Mesenchymal stem cell (in vitro differentiated cells and primary cell): Measurements from ENCODE around the gene GAK.

ENCODE experiments used
- DNase-seq: peaks from one replicate; pipeline ENCODE4 v3.0.0-alpha.2; 2013
- H2AFZ ChIP-seq: one replicate; pipeline ENCODE4 v1.6.1; 2013; ENCODE audit warnings: low read depth, mild to moderate bottlenecking, control low read depth, inconsistent platforms, low read length, moderate library complexity
- H2AK5ac ChIP-seq: 2 replicates; pipeline ENCODE4 v1.6.1; 2013; ENCODE audit warnings: low read length, moderate library complexity, mild to moderate bottlenecking, inconsistent platforms; ENCODE audit not compliant: severe bottlenecking
- H2BK120ac ChIP-seq: one replicate; pipeline ENCODE4 v1.6.1; 2013; ENCODE audit warnings: low read depth, mild to moderate bottlenecking, inconsistent platforms, low read length, moderate library complexity
- H2BK12ac ChIP-seq, 2 experiments: one replicate each; pipeline ENCODE4 v1.6.1; 2013; ENCODE audit warnings: inconsistent platforms in 2 of 2, low read length in 2 of 2, mild to moderate bottlenecking in 2 of 2, moderate library complexity in 2 of 2, control low read depth in 1 of 2
- H2BK15ac ChIP-seq: one replicate; pipeline ENCODE4 v1.6.1; 2013; ENCODE audit warnings: mild to moderate bottlenecking, low read depth, inconsistent platforms; ENCODE audit not compliant: poor library complexity, severe bottlenecking
- H2BK5ac ChIP-seq: 2 replicates; pipeline ENCODE4 v1.6.1; 2013; ENCODE audit warnings: low read depth, mild to moderate bottlenecking, low read length, control low read depth, inconsistent platforms; ENCODE audit not compliant: poor library complexity, severe bottlenecking
- H3K14ac ChIP-seq, 2 experiments: one replicate each; pipeline ENCODE4 v1.6.1; 2013; ENCODE audit warnings: inconsistent platforms in 2 of 2, low read length in 2 of 2, control low read depth in 1 of 2, mild to moderate bottlenecking in 1 of 2, moderate library complexity in 1 of 2
- H3K18ac ChIP-seq, 2 experiments: one replicate each; pipeline ENCODE4 v1.6.1; 2013; ENCODE audit warnings: inconsistent platforms in 2 of 2, low read length in 2 of 2, control low read depth in 1 of 2, low read depth in 1 of 2, mild to moderate bottlenecking in 1 of 2
- H3K23ac ChIP-seq, 2 experiments: one replicate each; pipeline ENCODE4 v1.6.1; 2013; ENCODE audit warnings: inconsistent platforms in 2 of 2, low read length in 2 of 2, mild to moderate bottlenecking in 2 of 2, moderate library complexity in 2 of 2, control low read depth in 1 of 2
- H3K27ac ChIP-seq: 2 replicates; pipeline ENCODE4 v1.5.1; 2013; ENCODE audit warnings: mild to moderate bottlenecking, moderate library complexity, low read length, control low read depth, inconsistent platforms; ENCODE audit not compliant: poor library complexity, severe bottlenecking
- H3K27me3 ChIP-seq, 2 experiments: 2 replicates each; pipeline versions ENCODE4 v1.6.1 to v1.7.0; 2013; ENCODE audit warnings: low read length in 2 of 2, mild to moderate bottlenecking in 2 of 2, moderate library complexity in 2 of 2, control low read depth in 1 of 2, inconsistent platforms in 1 of 2; ENCODE audit not compliant: control insufficient read depth in 1 of 2, insufficient read depth in 1 of 2
- H3K36me3 ChIP-seq, 2 experiments: 2 replicates each; pipeline versions ENCODE4 v1.6.1 to v1.7.0; 2013; ENCODE audit warnings: low read length in 2 of 2, control low read depth in 1 of 2, inconsistent platforms in 1 of 2, low read depth in 1 of 2, mild to moderate bottlenecking in 1 of 2; ENCODE audit not compliant: insufficient read depth in 2 of 2, control insufficient read depth in 1 of 2
- H3K4ac ChIP-seq, 2 experiments: one replicate each; pipeline ENCODE4 v1.6.1; 2013; ENCODE audit warnings: inconsistent platforms in 2 of 2, low read length in 2 of 2, mild to moderate bottlenecking in 2 of 2, moderate library complexity in 2 of 2, control low read depth in 1 of 2, low read depth in 1 of 2
- H3K4me1 ChIP-seq: 2 replicates; pipeline ENCODE4 v1.6.1; 2013; ENCODE audit warnings: low read depth, low read length, control low read depth; ENCODE audit not compliant: control insufficient read depth, insufficient read depth
- H3K4me2 ChIP-seq: 2 replicates; pipeline ENCODE4 v1.6.1; 2013; ENCODE audit warnings: low read length, mild to moderate bottlenecking, inconsistent platforms; ENCODE audit not compliant: poor library complexity, severe bottlenecking
- H3K4me3 ChIP-seq, 2 experiments: 2 replicates each; pipeline versions ENCODE4 v1.5.1 to v1.7.0; 2013; ENCODE audit warnings: low read length in 2 of 2, mild to moderate bottlenecking in 2 of 2, control low read depth in 1 of 2, low read depth in 1 of 2; ENCODE audit not compliant: insufficient read depth in 1 of 2
- H3K79me1 ChIP-seq: replicated peaks from 2 replicates; pipeline ENCODE4 v1.6.1; 2013; ENCODE audit warnings: mild to moderate bottlenecking, control low read depth, low read length, inconsistent platforms; ENCODE audit not compliant: poor library complexity, severe bottlenecking
- H3K9ac ChIP-seq: 2 replicates; pipeline ENCODE4 v1.7.0; 2013; ENCODE audit warnings: mild to moderate bottlenecking, low read length, moderate library complexity
- H3K9me3 ChIP-seq: 2 replicates; pipeline ENCODE4 v1.7.0; 2013; ENCODE audit warnings: mild to moderate bottlenecking, low read length; ENCODE audit not compliant: control insufficient read depth
- H4K8ac ChIP-seq: one replicate; pipeline ENCODE4 v1.6.1; 2013; ENCODE audit warnings: inconsistent platforms, mild to moderate bottlenecking, low read length, moderate library complexity
- H4K91ac ChIP-seq: one replicate; pipeline ENCODE4 v1.6.1; 2013; ENCODE audit warnings: mild to moderate bottlenecking, low read length, inconsistent platforms
- WGBS: methylation state at CpG from one replicate; pipeline ENCODE4 v1.1.7; 2013; ENCODE audit warnings: mixed read lengths; 5-methylcytosine and 5-hydroxymethylcytosine counted together

GAK gene

GRCh38 chr4:823176-823760 is 108.8 kb downstream of the GAK start:
- Histone ChIP-seq H3K9me3 (peaks cover 6% of the 10 kb centered on the region), H2BK15ac (no peak overlapping the region), H2AFZ (no peak overlapping the region), H3K18ac (no peak overlapping the region), H4K91ac (peak overlapping the region; percentile 24), H3K4ac (no peak overlapping the region), H3K23ac (no peak overlapping the region), H4K8ac (no peak overlapping the region), H2BK12ac (no peak overlapping the region), H3K14ac (no peak overlapping the region), H3K79me1 (no peaks in the 10 kb centered on the region), H3K36me3 (peaks cover 0 to 3% of the 10 kb centered on the region in 2 experiments), H3K9ac (no peak overlapping the region), H3K4me2 (no peak overlapping the region), H3K4me3 (no peak overlapping the region), H2BK120ac (no peak overlapping the region), H2BK5ac (no peak overlapping the region), H3K4me1 (peaks cover 24% of the 10 kb centered on the region), H3K27ac (no peak overlapping the region), H2AK5ac (no peak overlapping the region), H3K27me3 (peaks cover 82% of the 10 kb centered on the region in 2 experiments)
- 90% methylated on average over 21 of the region's 21 CpGs for WGBS
- DNase-seq: no peak

GRCh38 chr4:822361-823175 is 109.5 kb downstream of the GAK start:
- H2AFZ ChIP-seq: no peak overlapping the region
- no peak overlapping the region for H3K14ac ChIP-seq
- no peak for DNase-seq
- H3K4me3 ChIP-seq: no peak overlapping the region
- no peak overlapping the region for H4K8ac ChIP-seq
- no peak overlapping the region for H3K4me2 ChIP-seq
- peaks cover 0 to 3% of the 10 kb centered on the region in 2 experiments for H3K36me3 ChIP-seq
- H3K18ac ChIP-seq: no peak overlapping the region
- H3K27ac ChIP-seq: no peak overlapping the region
- no peak overlapping the region for H4K91ac ChIP-seq
- H3K4me1 ChIP-seq: peaks cover 23% of the 10 kb centered on the region
- 82% methylated on average over 24 of the region's 24 CpGs for WGBS
- no peak overlapping the region for H3K9ac ChIP-seq
- H3K79me1 ChIP-seq: no peaks in the 10 kb centered on the region
- no peak overlapping the region for H3K23ac ChIP-seq
- H3K27me3 ChIP-seq: peaks cover 82% of the 10 kb centered on the region in 2 experiments
- no peak overlapping the region for H2AK5ac ChIP-seq
- no peak overlapping the region for H2BK12ac ChIP-seq
- peaks cover 6% of the 10 kb centered on the region for H3K9me3 ChIP-seq
- H3K4ac ChIP-seq: no peak overlapping the region
- no peak overlapping the region for H2BK120ac ChIP-seq
- H2BK15ac ChIP-seq: no peak overlapping the region
- no peak overlapping the region for H2BK5ac ChIP-seq

- H2BK12ac ChIP-seq: no peak overlapping the region
- no peak overlapping the region for H2BK5ac ChIP-seq
- H3K4me2 ChIP-seq: no peak overlapping the region
- no peak overlapping the region for H2BK15ac ChIP-seq
- no peak overlapping the region for H3K14ac ChIP-seq
- H3K9ac ChIP-seq: no peak overlapping the region
- no peak overlapping the region for H2AK5ac ChIP-seq
- no peak overlapping the region for H3K27ac ChIP-seq
- no peak for DNase-seq
- no peaks in the 10 kb centered on the region for H3K79me1 ChIP-seq
- no peak overlapping the region for H4K8ac ChIP-seq
- H3K4me1 ChIP-seq: peaks cover 14% of the 10 kb centered on the region
- H4K91ac ChIP-seq: no peak overlapping the region
- peaks cover 0 to 3% of the 10 kb centered on the region in 2 experiments for H3K36me3 ChIP-seq
- no peak overlapping the region for H2AFZ ChIP-seq
- 87% methylated on average over 16 of the region's 16 CpGs for WGBS
- no peak overlapping the region for H3K18ac ChIP-seq
- H3K9me3 ChIP-seq: peaks cover 6% of the 10 kb centered on the region
- peaks cover 77 to 81% of the 10 kb centered on the region in 2 experiments for H3K27me3 ChIP-seq
- H3K4ac ChIP-seq: no peak overlapping the region
- no peak overlapping the region for H2BK120ac ChIP-seq
- H3K4me3 ChIP-seq: no peak overlapping the region
- no peak overlapping the region for H3K23ac ChIP-seq
Observed at GRCh38 chr4:821631-822030, 110.5 kb downstream of the GAK start.

- Histone ChIP-seq H3K23ac (no peak overlapping the region), H3K36me3 (peaks cover 0 to 3% of the 10 kb centered on the region in 2 experiments), H2AFZ (no peak overlapping the region), H3K27me3 (peaks cover 77 to 84% of the 10 kb centered on the region in 2 experiments), H3K79me1 (no peaks in the 10 kb centered on the region), H3K9me3 (peaks cover 6% of the 10 kb centered on the region), H2BK15ac (no peak overlapping the region), H4K8ac (no peak overlapping the region), H2BK120ac (no peak overlapping the region), H3K14ac (no peak overlapping the region), H3K4me2 (no peak overlapping the region), H3K4me3 (no peak overlapping the region), H4K91ac (no peak overlapping the region), H2BK5ac (no peak overlapping the region), H3K18ac (no peak overlapping the region), H2AK5ac (no peak overlapping the region), H3K9ac (no peak overlapping the region), H3K27ac (no peak overlapping the region), H3K4ac (no peak overlapping the region), H2BK12ac (no peak overlapping the region), H3K4me1 (peaks cover 12% of the 10 kb centered on the region)
- WGBS: 90% methylated on average over 22 of the region's 22 CpGs
- DNase-seq: no peak
Observed at GRCh38 chr4:821181-821591, 110.9 kb downstream of the GAK start.
